CD8-positive, alpha-beta memory T cell (primary cell): ENCODE measurements around the gene EDDM13. TPM values are rescaled to one million over a fixed set of nuclear protein-coding genes. Genes with fewer than 3 reads are reported as not detected.
"Not testable (repeated sequence)": the region's sequence is repeated elsewhere in the genome, so short reads cannot be mapped to it uniquely, and the experiment has no call there.

ENCODE experiments used
- CTCF ChIA-PET: fragments of 350-600 bp; sonication (Branson Sonifier 250); formaldehyde crosslinking; loops from one replicate; lab custom pipeline; 2021; ENCODE audit warnings: antibody characterized with exemption; lab: Charles Lee
- POLR2A ChIA-PET: fragments of 350-600 bp; sonication (Branson Sonifier 250); formaldehyde crosslinking; loops from one replicate; lab custom pipeline; 2021; ENCODE audit warnings: antibody characterized with exemption; lab: Charles Lee
- DNase-seq, 5 donors: peaks; one replicate each; pipeline versions ENCODE4 v3.0.0 to v3.0.0-alpha.2; 2020 to 2022; ENCODE audit warnings: mixed read lengths in 1 of 5
- H3K27ac ChIP-seq: one replicate; pipeline ENCODE4 v1.7.0; 2013; ENCODE audit warnings: low read depth, mild to moderate bottlenecking, low read length, moderate library complexity
- H3K27me3 ChIP-seq: 2 replicates; pipeline ENCODE4 v1.7.0; 2013; ENCODE audit warnings: low read length, mild to moderate bottlenecking; ENCODE audit not compliant: insufficient read depth, poor library complexity, severe bottlenecking
- H3K36me3 ChIP-seq: 2 replicates; pipeline ENCODE4 v1.7.0; 2013; ENCODE audit warnings: mild to moderate bottlenecking, low read length, moderate library complexity; ENCODE audit not compliant: insufficient read depth
- H3K4me1 ChIP-seq: 2 replicates; pipeline ENCODE4 v1.7.0; 2013; ENCODE audit warnings: mild to moderate bottlenecking, low read length, moderate library complexity; ENCODE audit not compliant: insufficient read depth
- H3K4me3 ChIP-seq: 2 replicates; pipeline ENCODE4 v1.7.0; 2013; ENCODE audit warnings: mild to moderate bottlenecking, low read length
- H3K9me3 ChIP-seq: 2 replicates; pipeline ENCODE4 v1.7.0; 2013; ENCODE audit warnings: mild to moderate bottlenecking, low read length
- H3K27ac Mint-ChIP-seq, 8 donors: one replicate each; pipeline ENCODE4 v1.8.0; 2020 to 2021; ENCODE audit warnings: mixed read lengths in 8 of 8, mild to moderate bottlenecking in 6 of 8, inconsistent platforms in 3 of 8, moderate library complexity in 3 of 8
- H3K27me3 Mint-ChIP-seq, 2 donors: one replicate each; pipeline ENCODE4 v1.8.0; 2020 to 2021; ENCODE audit warnings: mixed read lengths in 2 of 2, mild to moderate bottlenecking in 1 of 2, moderate library complexity in 1 of 2
- H3K36me3 Mint-ChIP-seq, 3 donors: one replicate each; pipeline ENCODE4 v1.8.0; 2020 to 2021; ENCODE audit warnings: mixed read lengths in 3 of 3, inconsistent platforms in 1 of 3, mild to moderate bottlenecking in 1 of 3
- H3K4me1 Mint-ChIP-seq, 3 donors: one replicate each; pipeline ENCODE4 v1.8.0; 2020 to 2021; ENCODE audit warnings: mixed read lengths in 3 of 3, inconsistent platforms in 1 of 3, mild to moderate bottlenecking in 1 of 3
- H3K4me3 Mint-ChIP-seq, 7 donors: one replicate each; pipeline ENCODE4 v1.8.0; 2020 to 2021; ENCODE audit warnings: mixed read lengths in 7 of 7, mild to moderate bottlenecking in 6 of 7, moderate library complexity in 4 of 7, inconsistent platforms in 2 of 7
- H3K9me3 Mint-ChIP-seq, 5 donors: one replicate each; pipeline ENCODE4 v1.8.0; 2020 to 2022; ENCODE audit warnings: mixed read lengths in 5 of 5, mild to moderate bottlenecking in 3 of 5, moderate library complexity in 2 of 5, inconsistent platforms in 1 of 5
- polyA plus RNA-seq: library from polyadenylated mRNA; unstranded; fragments of 300-500 nt; fragmentation: Illumina TruSeq; gene quantifications from one replicate; pipeline ENCODE4 v1.2.3, GENCODE V29; 2021
- total RNA-seq, 2 experiments: library from RNA; stranded (reverse); gene quantifications; one replicate each; pipeline ENCODE4 v1.2.3, GENCODE V29; 2021

Gene EDDM13
- total and polyA plus RNA-seq, 3 experiments from 2014 or later: 0.59 to 1.8 (median 0.64) TPM

DNA sequence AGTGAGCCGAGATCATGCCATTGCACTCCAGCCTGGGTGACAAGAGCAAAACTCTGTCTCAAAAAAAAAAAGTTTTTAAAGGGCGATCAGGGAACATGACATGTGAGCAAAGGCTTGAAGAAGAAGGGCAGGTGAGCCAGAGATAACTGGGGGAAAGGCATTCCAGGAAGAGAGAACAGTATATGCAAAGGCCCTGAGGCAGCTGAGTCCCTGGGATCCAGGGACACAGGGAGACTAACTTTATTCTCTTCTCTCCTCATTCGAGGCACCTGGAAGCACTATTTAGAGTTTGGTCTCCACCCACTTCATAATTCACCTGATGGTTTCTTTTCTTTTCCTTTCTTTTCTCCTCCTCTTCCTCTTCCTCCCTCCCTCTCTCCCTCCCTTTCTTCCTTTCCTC, 24.5 kb downstream of the EDDM13 start:
- CTCF ChIA-PET: no interaction called here
- no peak overlapping the region for H3K27ac Mint-ChIP-seq
- no peaks in the 10 kb centered on the region for H3K27me3 Mint-ChIP-seq

DNA sequence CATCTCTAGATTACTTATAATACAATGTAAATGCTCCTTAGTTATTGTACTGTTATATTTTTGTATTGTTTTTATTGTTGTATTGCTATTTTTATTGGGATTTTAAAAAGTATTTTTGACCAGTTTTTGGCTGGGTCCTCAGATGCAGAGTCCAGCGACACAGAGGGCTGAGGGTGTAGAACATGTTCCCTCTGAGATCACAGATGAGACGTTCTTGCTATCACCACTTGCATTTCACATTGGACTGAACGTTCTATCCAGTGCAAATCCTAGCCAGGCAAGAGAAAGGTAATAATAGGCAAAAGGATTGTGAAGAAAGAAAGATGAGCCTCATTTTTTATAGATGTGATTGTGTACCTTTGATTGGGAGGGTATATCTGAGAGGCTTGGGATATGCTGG, 27.1 kb downstream of the EDDM13 start:
- no peak overlapping the region for H3K4me3 Mint-ChIP-seq
- peaks cover 9 to 37% (median 11%) of the 10 kb centered on the region in 3 donors for H3K36me3 Mint-ChIP-seq
- Histone ChIP-seq H3K36me3 (no peaks in the 10 kb centered on the region), H3K9me3 (no peaks in the 10 kb centered on the region), H3K4me3 (no peak overlapping the region), H3K4me1 (peaks cover 16% of the 10 kb centered on the region), H3K27me3 (no peaks in the 10 kb centered on the region), H3K27ac (no peak overlapping the region)
- peak overlapping the region in 1 of 8 donors; percentile 34 for H3K27ac Mint-ChIP-seq
- no peak for DNase-seq
- peaks cover 0 to 2% of the 10 kb centered on the region in 2 donors for H3K27me3 Mint-ChIP-seq
- H3K9me3 Mint-ChIP-seq: no peaks in the 10 kb centered on the region
- ChIA-PET CTCF (no interaction called here), POLR2A (no interaction called here)
- peaks cover 20 to 29% (median 22%) of the 10 kb centered on the region in 3 donors for H3K4me1 Mint-ChIP-seq

More for the DNA sequence above, 24.5 kb downstream of the EDDM13 start:
- H3K4me3 ChIP-seq: no peak overlapping the region
- no peaks in the 10 kb centered on the region for H3K36me3 ChIP-seq
- H3K9me3 ChIP-seq: no peaks in the 10 kb centered on the region
- H3K4me1 ChIP-seq: peaks cover 7% of the 10 kb centered on the region
- H3K36me3 Mint-ChIP-seq: peaks cover 16 to 39% (median 16%) of the 10 kb centered on the region in 3 donors
- no peaks in the 10 kb centered on the region for H3K27me3 ChIP-seq
- H3K4me1 Mint-ChIP-seq: peaks cover 10 to 16% (median 11%) of the 10 kb centered on the region in 3 donors
- H3K27ac ChIP-seq: no peak overlapping the region
- peak overlapping the region in 1 of 7 donors; percentile 63 for H3K4me3 Mint-ChIP-seq
- no peak for DNase-seq
- H3K9me3 Mint-ChIP-seq: peaks cover 0 to 3% (median 0%) of the 10 kb centered on the region in 5 donors
- POLR2A ChIA-PET: no interaction called here

DNA sequence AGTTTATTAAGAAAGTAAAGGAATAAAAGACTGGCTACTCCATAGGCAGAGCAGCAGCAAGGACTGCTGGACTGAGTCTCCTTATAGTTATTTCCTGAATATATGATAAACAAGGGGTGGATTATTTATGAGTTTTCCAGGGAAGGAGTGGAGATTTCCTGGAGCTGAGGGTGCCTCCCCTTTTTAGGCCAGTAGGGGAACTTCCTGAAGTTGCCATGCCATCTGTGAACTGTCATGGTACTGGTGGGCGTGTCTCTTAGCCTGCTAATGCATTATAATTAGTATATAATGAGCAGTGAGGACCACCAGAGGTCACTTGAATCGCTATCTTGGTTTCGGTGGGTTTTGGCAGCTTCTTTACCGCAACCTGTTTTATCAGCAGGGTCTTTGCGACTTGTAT, 28.6 kb downstream of the EDDM13 start:
- H3K36me3 ChIP-seq: peaks cover 5% of the 10 kb centered on the region
- no peak overlapping the region for H3K27ac ChIP-seq
- H3K4me1 ChIP-seq: peaks cover 16% of the 10 kb centered on the region
- Mint-ChIP-seq H3K27ac (peak overlapping the region in 6 of 8 donors; percentile 14 to 87 (median 43)), H3K9me3 (no peaks in the 10 kb centered on the region), H3K4me3 (peak overlapping the region in 2 of 7 donors; percentile 36 to 77), H3K36me3 (peaks cover 4 to 40% (median 15%) of the 10 kb centered on the region in 3 donors), H3K4me1 (peaks cover 20 to 29% (median 22%) of the 10 kb centered on the region in 3 donors), H3K27me3 (peaks cover 0 to 2% of the 10 kb centered on the region in 2 donors)
- no peak overlapping the region for H3K4me3 ChIP-seq
- CTCF ChIA-PET: interaction anchor here (1.6 kb wide), 1 partner anchor 9 kb away, joined by 4 read pairs; no protein-coding TSS in a partner anchor
- H3K27me3 ChIP-seq: no peaks in the 10 kb centered on the region
- no peaks in the 10 kb centered on the region for H3K9me3 ChIP-seq
- POLR2A ChIA-PET: no interaction called here
- no peak for DNase-seq

DNA sequence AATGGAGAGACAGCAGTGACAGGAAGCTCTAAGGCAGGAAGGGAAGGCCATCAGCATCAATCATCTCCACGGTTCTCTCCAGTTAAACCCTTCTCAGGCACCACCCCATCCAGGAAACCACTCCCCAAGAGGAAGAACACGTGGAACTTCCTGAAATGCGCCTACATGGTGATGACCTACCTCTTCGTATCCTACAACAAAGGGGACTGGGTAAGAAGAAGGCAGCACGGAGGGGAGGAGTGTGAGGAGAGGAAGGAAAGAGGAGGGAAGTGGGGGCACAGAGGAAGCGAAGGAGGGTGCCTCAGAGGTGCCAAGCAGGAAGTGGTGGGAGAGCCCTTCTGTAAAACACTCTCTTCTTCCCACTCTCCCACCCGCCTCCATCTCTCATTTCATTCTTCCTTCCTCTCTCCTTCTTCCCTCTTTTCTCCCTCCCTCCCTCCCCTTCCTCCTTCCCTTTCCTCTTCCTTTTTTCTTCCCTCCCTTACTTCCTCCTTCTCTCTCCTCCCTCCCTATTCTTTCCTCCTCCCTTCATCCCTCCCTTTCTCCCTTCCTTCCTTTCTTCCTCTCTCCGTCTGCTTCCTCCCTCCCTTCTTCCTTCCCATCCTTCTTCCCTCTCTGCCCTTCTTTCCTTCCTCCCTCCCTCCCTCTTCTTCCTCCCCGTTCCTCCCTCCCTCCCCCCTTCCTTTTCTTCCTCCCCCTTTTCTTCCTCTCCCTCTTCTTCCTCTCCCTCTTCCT, 29.5 kb downstream of the EDDM13 start:
- Histone ChIP-seq H3K4me3 (no peak overlapping the region), H3K27me3 (no peaks in the 10 kb centered on the region), H3K4me1 (peaks cover 16% of the 10 kb centered on the region), H3K36me3 (peaks cover 5% of the 10 kb centered on the region), H3K9me3 (no peaks in the 10 kb centered on the region), H3K27ac (no peak overlapping the region)
- no peak for DNase-seq
- CTCF ChIA-PET: interaction anchor here (1.6 kb wide), 1 partner anchor 8 kb away, joined by 4 read pairs; no protein-coding TSS in a partner anchor
- Mint-ChIP-seq H3K4me3 (peak overlapping the region in 5 of 7 donors; percentile 13 to 83 (median 36)), H3K27me3 (peaks cover 0 to 2% of the 10 kb centered on the region in 2 donors), H3K9me3 (no peaks in the 10 kb centered on the region), H3K36me3 (peaks cover 2 to 33% (median 12%) of the 10 kb centered on the region in 3 donors), H3K27ac (peak overlapping the region; percentile 26 to 94 (median 69)), H3K4me1 (peaks cover 20 to 29% (median 22%) of the 10 kb centered on the region in 3 donors)
- POLR2A ChIA-PET: no interaction called here

DNA sequence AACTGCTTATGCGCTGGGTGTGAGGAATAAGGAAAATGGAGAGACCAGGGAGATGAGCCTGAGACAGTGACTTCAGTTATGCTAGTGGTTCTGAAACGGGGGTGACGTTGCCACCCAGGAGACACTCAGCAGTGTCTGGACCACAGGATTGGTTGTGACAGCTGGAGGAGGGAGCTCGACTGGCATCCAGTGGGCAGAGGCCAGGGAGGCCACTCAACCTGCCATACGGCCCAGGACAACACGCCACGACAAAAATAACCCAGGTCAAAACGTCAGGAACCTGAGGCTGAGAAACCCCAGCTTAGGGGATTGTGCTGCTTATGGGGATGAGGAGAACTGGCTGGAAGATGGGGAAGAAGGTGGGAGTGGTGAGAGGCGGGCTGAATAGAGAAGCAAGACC, 31.7 kb downstream of the EDDM13 start:
- Mint-ChIP-seq H3K9me3 (no peaks in the 10 kb centered on the region), H3K36me3 (peaks cover 6 to 34% (median 12%) of the 10 kb centered on the region in 3 donors), H3K27me3 (peaks cover 0 to 2% of the 10 kb centered on the region in 2 donors), H3K4me1 (peaks cover 22 to 29% (median 22%) of the 10 kb centered on the region in 3 donors), H3K4me3 (peak overlapping the region in 1 of 7 donors; percentile 10), H3K27ac (peak overlapping the region in 2 of 8 donors; percentile 83 to 94)
- CTCF ChIA-PET: no interaction called here
- no peak for DNase-seq
- Histone ChIP-seq H3K4me3 (no peak overlapping the region), H3K36me3 (peaks cover 5% of the 10 kb centered on the region), H3K27ac (no peak overlapping the region), H3K4me1 (peaks cover 16% of the 10 kb centered on the region), H3K9me3 (no peaks in the 10 kb centered on the region), H3K27me3 (no peaks in the 10 kb centered on the region)
- POLR2A ChIA-PET: no interaction called here

DNA sequence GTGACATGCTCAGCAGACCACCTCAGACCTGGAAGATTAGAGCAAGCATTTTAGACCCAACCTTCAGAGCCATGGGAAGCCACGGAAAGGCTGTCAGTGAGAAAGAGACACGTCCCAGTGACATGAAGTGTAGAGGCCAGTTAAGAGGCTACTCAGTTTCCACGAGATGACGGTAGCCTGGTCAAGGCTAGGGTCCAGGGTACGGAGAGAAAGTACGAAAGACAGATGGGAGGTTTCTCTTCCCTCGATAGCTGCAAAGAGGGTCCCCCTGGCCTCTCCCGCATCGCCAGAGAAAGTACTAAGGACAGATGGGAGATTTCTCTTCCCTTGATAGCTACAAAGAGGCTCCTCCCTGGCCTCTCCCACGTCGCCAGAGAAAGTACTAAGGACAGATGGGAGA, 33.5 kb downstream of the EDDM13 start:
- ChIA-PET POLR2A (no interaction called here), CTCF (no interaction called here)
- H3K27me3 Mint-ChIP-seq: peaks cover 0 to 2% of the 10 kb centered on the region in 2 donors
- no peak overlapping the region for H3K4me3 Mint-ChIP-seq
- H3K4me1 Mint-ChIP-seq: peaks cover 14 to 26% (median 19%) of the 10 kb centered on the region in 3 donors
- no peaks in the 10 kb centered on the region for H3K9me3 Mint-ChIP-seq
- Histone ChIP-seq H3K9me3 (no peaks in the 10 kb centered on the region), H3K4me1 (peaks cover 16% of the 10 kb centered on the region), H3K36me3 (peaks cover 5% of the 10 kb centered on the region), H3K27me3 (no peaks in the 10 kb centered on the region), H3K4me3 (no peak overlapping the region), H3K27ac (peak overlapping the region; percentile 45)
- no peak overlapping the region for H3K27ac Mint-ChIP-seq
- no peak for DNase-seq
- H3K36me3 Mint-ChIP-seq: peaks cover 7 to 42% (median 12%) of the 10 kb centered on the region in 3 donors

DNA sequence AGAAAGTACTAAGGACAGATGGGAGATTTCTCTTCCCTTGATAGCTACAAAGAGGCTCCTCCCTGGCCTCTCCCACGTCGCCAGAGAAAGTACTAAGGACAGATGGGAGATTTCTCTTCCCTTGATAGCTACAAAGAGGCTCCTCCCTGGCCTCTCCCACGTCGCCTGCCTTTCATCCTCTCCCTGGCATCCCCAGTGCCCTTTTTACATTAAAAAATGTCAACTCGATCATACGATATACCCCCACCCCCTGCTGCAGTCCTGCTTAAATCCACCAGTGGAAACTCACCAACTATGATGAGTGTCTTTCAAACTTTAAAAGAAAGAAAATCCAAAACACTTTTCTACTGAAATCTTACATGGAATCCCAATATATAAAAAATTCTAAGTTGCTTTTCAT, 34.5 kb downstream of the EDDM13 start:
- H3K4me3 Mint-ChIP-seq, H3K4me3 ChIP-seq, POLR2A ChIA-PET, CTCF ChIA-PET, H3K9me3 Mint-ChIP-seq, H3K27me3 Mint-ChIP-seq, H3K36me3 ChIP-seq, H3K9me3 ChIP-seq, H3K27ac ChIP-seq, H3K4me1 ChIP-seq, H3K27me3 ChIP-seq, H3K27ac Mint-ChIP-seq, DNase-seq: not testable (repeated sequence)
- peaks cover 10 to 48% (median 12%) of the 10 kb centered on the region in 3 donors for H3K36me3 Mint-ChIP-seq
- H3K4me1 Mint-ChIP-seq: peaks cover 12 to 17% (median 12%) of the 10 kb centered on the region in 3 donors

DNA sequence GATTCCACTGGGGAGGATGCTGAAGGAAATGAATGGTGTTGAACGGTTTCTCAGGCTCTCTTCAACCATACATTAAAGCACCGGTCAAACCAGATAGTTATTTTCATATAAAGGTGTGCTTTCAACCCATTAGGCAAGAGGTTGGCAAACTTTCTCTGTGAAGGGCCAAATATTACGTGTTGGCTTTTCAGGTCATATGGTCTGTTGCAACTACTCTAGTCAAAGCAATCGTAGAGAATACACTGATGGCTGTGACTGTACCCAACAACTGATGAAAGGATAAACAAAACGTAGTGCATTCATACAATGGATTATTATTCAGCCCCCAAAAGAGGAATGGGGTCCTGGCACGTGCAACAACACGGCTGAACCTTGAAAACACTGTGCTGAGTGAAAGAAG, 36.2 kb downstream of the EDDM13 start:
- H3K27ac ChIP-seq: no peak overlapping the region
- peak overlapping the region in 2 of 8 donors; percentile 36 to 58 for H3K27ac Mint-ChIP-seq
- H3K9me3 Mint-ChIP-seq: no peaks in the 10 kb centered on the region
- POLR2A ChIA-PET: no interaction called here
- H3K4me3 ChIP-seq: no peak overlapping the region
- peaks cover 8 to 19% (median 12%) of the 10 kb centered on the region in 3 donors for H3K4me1 Mint-ChIP-seq
- peaks cover 5% of the 10 kb centered on the region for H3K4me1 ChIP-seq
- peaks cover 11 to 48% (median 13%) of the 10 kb centered on the region in 3 donors for H3K36me3 Mint-ChIP-seq
- peak overlapping the region in 1 of 7 donors; percentile 83 for H3K4me3 Mint-ChIP-seq
- DNase-seq: no peak
- H3K36me3 ChIP-seq: peaks cover 5% of the 10 kb centered on the region
- no peaks in the 10 kb centered on the region for H3K9me3 ChIP-seq
- CTCF ChIA-PET: no interaction called here
- peaks cover 0 to 2% of the 10 kb centered on the region in 2 donors for H3K27me3 Mint-ChIP-seq
- no peaks in the 10 kb centered on the region for H3K27me3 ChIP-seq
